ENCODE measurements around the gene TBC1D1.
"Not testable (repeated sequence)": the region's sequence is repeated elsewhere in the genome, so short reads cannot be mapped to it uniquely, and the experiment has no call there.

TBC1D1 gene

GRCh38 chr4:37891260-37892159 is 626 bp downstream of the TBC1D1 start:
- ATAC-seq = peak; percentile 72 to 74

GRCh38 chr4:37892641-37893040 is 1.8 kb downstream of the TBC1D1 start:
- peak; percentile 61 to 68 for ATAC-seq

- ATAC-seq = no peak
These were observed 2.3 kb downstream of the TBC1D1 start for GRCh38 chr4:37893164-37893563.

- no peak for ATAC-seq
These were observed 4.4 kb downstream of the TBC1D1 start for GRCh38 chr4:37895271-37895670.

- no peak for ATAC-seq
These were observed 5.4 kb downstream of the TBC1D1 start for GRCh38 chr4:37896206-37896860.

GRCh38 chr4:37902212-37902611 is 11.3 kb downstream of the TBC1D1 start:
- no peak for ATAC-seq

- ATAC-seq = no peak
These were observed 12.1 kb downstream of the TBC1D1 start for GRCh38 chr4:37902738-37903693.

GRCh38 chr4:37903901-37904300 is 13.0 kb downstream of the TBC1D1 start:
- ATAC-seq = no peak

- ATAC-seq = no peak
These were observed 13.9 kb downstream of the TBC1D1 start for GRCh38 chr4:37904824-37905223.

- ATAC-seq = no peak
These were observed 14.8 kb downstream of the TBC1D1 start for GRCh38 chr4:37905533-37906169.

- ATAC-seq = no peak
These were observed 17.8 kb downstream of the TBC1D1 start for GRCh38 chr4:37908488-37909331.

GRCh38 chr4:37909332-37910090 is 18.6 kb downstream of the TBC1D1 start:
- no peak for ATAC-seq

GRCh38 chr4:37910091-37910486 is 19.2 kb downstream of the TBC1D1 start:
- ATAC-seq = no peak

GRCh38 chr4:37914539-37914938 is 23.7 kb downstream of the TBC1D1 start:
- no peak for ATAC-seq

- ATAC-seq = no peak
These were observed 26.5 kb downstream of the TBC1D1 start for GRCh38 chr4:37917388-37917787.

- ATAC-seq = no peak
These were observed 27.8 kb downstream of the TBC1D1 start for GRCh38 chr4:37918653-37919052.

- no peak for ATAC-seq
These were observed 31.4 kb downstream of the TBC1D1 start for GRCh38 chr4:37922328-37922727.

GRCh38 chr4:37923089-37923488 is 32.2 kb downstream of the TBC1D1 start:
- not testable (repeated sequence) for ATAC-seq

- ATAC-seq = no peak
These were observed 34.1 kb downstream of the TBC1D1 start for GRCh38 chr4:37924946-37925345.

GRCh38 chr4:37927434-37927833 is 36.5 kb downstream of the TBC1D1 start:
- ATAC-seq = no peak

Measured in activated CD4-positive, CD25-positive, alpha-beta regulatory T cell treated with anti-CD3 and anti-CD28 coated beads, Interleukin-2, amount 50 U/mL, for 24 hours (primary cell).